Measurements from ENCODE around the gene PPM1M.

The PPM1M gene

DNA sequence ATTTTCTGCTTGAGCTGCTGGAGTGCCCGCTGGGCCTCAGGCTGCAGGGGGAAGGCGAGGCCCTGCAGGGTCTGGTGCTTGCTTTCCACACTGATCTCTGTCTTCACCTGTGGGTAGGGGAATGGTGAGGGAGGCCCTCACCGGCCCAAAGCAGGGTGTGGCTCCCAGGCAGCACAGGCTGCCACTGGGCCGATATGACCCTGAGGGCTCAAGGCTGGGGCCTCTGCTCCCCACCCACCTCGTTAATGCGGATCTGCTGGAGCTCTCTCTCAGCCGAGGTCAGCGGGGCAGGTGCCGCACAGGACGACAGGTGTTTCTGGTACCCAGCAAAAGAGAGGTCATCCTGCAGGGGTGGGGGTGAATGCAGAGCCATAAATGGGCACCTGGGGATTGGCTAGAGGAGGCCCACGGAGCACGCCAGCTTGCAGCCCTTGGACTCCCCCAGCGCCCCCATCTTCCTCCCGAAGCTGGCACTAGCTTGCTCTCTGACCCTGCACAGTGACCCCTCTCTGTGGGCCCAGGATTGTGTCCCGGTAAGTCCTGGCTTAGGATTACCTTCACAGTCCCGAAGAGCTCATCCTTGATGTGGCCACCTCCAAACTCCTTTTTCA is 14.6 kb upstream of the PPM1M start:
- no peak for DNase-seq (ENCODE audit: low spot score)

DNA sequence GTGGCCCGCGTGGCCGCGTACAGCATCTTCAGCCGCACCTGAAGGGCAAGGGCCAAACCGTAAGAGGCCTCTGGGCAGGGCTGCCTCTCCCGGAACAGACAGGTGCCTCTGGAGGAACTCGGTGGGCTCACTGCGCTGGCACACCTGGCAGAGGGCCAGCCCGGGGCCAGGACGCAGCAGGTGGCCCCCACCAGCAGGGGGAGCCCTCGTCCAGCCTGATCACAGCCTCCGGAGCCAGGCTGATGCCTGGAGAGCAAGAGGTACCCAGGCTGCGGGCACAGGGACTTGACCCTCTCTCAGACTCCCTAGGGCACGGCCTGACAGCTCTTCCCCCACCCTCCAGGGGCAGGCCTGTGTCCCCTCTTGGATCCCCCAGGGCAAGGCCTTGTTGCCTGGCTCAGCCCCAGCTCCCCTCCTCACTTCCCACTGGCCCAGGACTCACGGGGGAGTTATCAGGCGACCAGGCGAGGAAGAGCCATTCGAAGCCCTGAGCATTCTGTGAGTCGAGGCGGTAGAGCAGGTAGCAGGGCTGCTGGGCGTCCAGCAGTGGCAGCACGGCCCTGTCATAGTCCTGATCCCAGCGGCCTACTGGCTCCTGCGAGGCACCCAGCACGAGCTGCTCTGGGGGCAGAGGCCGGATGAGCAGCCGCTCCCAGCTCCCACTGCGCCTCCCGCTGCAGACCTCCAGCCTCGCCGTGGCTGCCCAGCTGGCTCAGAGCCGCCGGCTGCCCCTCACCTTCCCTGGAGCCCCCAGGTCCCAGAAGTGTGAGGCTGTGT is 13.9 kb upstream of the PPM1M start:
- DNase-seq (ENCODE audit: low spot score) = peak; percentile 85

DNA sequence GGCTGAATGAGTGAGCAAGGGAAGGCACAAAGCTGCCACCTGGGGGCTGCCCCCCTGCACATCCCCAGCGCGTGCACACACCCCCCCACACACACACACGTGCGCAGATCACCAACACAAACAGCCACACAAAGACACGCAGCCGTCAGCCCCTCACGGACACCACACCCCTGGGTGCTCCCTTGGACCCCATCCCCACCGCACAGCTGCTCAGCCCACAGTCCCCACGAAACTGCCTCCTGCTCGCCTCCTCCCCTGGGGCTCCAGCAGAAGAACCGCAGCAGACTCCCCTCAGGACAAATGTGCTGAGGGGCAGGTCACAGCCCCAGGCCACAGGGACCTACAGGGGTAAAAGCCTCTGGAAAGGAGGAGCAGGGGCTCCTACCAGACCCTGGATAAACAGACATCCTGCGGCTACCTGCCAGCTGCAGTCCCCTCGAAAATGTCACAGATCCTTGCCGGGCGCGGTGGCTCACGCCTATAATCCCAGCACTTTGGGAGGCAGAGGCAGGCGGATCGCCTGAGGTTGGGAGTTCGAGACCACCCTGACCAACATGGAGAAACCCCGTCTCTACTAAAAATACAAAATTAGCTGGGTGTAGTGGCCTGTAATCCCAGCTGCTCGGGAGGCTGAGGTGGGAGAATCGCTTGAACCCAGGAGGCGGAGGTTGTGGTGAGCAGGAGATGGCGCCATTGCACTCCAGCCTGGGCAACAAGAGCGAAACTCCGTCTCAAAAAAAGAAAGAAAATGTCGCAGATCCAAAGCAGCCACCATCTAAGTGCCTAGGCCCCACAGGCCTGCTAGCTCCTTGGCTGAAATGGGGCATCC is 13.1 kb upstream of the PPM1M start:
- DNase-seq (ENCODE audit: low spot score) = no peak

DNA sequence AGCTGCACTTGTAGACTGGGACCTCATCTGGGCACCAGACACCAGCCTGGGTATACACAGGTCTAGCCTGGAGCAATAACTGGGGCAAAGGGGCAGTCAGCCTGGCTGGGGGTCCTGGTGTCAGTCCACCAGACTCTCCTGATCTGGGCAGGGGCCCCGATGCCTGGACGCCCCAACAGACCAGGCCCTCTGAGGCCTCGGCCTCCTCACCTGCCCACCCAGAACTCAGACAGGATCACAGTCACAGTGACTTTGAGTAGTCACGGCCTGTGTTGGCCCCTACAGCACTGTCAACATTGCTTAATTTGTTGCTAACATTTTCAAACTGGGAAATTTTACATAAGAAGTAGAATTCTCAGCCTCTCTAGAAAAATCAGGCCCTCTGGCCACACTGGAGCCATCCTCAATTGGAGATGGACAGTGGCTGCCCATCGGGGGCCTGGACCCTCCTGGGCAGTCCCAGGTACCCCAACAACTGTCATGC is 12.4 kb upstream of the PPM1M start:
- DNase-seq (ENCODE audit: low spot score) = no peak

DNA sequence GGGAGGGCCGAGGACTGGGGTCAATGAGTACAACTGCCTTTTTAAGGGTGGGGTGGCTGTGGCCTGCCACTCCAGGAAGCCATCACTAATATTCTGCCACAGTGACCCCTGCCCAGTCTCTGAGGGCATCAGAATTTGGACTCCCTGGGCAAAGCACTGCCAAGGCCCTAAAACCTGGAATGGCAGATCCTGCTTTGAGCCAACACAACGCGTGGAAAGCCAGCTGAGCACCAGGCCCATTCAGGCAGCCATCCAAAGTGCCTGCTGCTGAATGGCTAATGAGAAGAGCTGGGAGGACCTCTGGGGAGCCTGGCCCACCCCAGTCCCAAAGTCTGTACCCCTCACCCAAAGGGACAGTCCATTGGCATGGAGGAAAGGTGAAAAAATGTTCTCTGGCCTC is 11.6 kb upstream of the PPM1M start:
- no peak for DNase-seq (ENCODE audit: low spot score)

DNA sequence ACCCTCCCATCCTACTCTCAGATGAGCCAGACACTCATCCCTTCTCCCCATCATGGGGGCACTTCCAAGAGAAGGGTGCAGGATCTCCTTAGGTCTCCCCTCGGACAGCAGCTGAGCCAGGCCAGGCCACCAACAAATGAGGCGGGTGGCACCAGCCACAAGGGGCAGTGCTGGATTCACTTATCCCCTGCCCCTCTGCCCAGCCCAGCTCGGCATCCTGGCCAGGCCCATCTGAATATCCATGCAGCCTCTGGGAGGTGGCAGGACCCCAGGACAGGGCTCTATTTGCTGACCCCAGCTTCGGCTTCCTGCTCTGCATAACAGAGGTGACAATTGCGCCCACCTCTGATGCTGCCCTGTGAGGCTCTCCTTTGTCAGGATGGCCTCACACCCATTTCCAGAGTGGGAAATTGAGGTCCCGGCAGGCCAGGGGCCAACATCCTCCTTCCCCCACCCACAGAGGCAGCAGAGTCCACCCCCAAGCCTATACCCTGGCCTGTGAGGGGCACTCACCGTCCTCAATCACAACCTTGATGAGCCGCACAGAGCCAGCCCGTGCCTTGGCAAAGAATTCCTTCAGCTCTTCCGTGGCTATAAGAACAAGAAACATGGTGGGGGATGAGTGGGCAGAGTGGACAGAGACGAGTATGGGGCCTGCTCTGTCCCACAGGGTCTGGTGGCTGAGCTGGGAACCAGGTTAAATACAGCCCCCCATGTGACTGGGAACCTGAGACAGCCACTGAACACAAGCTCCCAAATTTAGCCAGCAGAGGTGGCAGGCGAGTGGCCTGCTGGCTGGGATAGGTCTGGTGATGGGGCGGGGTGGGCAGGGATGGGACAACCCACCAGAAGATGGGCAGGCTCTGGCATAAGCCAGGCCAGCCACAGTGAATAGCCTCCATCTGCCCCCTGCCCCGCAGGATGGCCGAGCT is 10.8 kb upstream of the PPM1M start:
- no peak for DNase-seq (ENCODE audit: low spot score)

DNA sequence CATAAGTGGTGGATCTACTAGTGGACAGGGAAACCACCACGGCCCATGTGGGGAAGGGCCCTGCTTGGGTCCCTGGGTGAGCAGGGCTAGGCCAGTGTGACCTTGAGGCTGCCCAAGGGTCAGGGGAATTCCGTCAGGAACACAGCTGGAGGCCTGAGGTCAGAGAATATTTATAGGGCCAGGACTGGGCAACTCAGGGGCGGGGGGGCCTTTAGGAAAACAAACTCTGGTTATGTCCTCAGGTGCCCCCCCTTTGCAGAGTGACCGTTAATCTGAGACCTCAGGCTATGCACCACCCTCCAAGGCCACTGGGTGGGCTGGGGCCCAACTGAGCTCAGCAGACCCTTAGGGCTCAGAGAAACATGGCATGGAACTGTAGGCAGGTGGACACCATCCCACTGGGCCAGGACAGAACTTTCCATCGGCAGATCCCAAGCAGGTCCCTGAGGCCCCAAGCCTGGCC is 9.1 kb upstream of the PPM1M start:
- no peak for DNase-seq (ENCODE audit: low spot score)

DNA sequence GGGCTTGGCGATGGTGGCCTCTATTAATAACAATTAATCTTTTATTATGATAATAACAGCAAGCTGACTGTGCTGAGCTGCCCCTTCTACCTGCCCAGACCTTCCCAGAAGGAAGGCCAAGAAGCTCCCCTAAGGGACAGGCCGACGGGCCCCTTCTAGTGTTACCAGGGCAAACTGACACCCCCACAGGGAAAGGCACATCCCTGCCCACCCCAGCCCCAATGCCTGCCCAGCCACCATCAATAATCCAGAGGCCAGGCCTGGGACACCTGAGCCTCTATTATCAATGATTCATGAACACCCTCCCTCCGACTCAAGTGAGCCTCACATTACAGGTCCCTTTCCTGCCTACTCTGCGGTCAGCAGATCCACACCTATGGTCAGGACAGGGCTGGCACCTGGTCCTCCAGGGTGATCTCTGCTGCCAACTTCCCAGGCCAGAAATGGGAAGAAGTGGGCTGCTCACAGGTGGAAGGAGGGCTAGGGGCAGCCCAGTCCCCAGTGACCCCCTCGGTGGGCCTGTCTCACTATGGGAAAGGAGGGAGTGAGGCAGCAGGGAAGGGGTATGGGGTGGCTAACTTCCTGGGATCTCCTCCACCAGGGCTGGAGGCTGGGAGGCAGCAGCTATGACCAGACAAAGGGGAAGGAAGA is 8.4 kb upstream of the PPM1M start:
- no peak for DNase-seq (ENCODE audit: low spot score)

DNA sequence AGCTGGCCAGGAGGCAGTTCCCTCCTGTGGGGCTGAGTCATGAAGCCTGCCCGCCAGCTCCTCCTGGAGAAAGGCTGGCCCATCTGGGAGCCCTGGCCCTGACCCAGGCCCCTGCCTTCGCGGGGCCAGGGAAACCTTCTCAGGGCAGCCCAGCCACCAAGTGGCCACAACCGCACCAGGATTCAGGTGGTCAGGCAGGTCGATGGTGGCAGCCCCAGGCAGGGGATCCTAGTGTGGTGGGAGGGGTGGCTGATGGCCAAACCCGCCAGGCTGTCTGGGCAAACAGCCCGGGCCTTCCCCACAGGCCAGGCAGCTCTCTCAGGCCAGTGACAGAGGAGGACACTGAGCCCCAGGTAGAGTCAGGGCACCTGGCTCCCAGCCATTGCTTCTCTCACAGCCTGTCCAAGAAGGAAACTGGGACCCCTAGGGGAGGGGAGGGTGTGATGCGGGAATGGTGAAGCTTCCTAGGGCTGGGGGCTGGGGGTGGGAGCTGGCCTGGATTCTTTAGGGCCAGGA is 7.8 kb upstream of the PPM1M start:
- no peak for DNase-seq (ENCODE audit: low spot score)

DNA sequence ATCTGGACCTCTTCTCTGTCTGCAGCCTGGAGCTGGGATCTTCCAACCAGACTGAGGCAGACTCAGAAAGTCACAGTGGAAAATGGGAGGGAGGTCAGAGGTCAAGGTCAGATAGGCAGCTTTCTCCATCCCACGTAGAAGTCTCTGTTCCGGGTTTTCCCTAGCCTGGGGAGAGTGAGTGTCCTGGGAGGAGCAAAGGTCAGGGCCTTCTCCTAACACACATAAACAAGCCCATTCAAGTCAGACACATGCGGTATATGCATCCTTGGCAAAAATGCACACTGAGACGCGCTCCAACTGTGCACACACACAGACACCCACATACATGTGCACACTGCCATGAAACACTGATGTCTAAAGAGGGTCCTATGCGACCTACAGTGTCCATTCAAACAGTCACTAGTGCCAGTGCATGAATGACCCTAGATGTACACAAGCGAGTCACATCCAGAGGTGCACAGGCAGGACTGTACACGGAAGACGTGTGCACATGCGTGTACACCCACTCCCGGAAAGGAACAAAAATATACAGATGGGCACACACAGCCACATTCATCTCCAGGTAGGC is 7.3 kb upstream of the PPM1M start:
- DNase-seq (ENCODE audit: low spot score) = peak; percentile 75

DNA sequence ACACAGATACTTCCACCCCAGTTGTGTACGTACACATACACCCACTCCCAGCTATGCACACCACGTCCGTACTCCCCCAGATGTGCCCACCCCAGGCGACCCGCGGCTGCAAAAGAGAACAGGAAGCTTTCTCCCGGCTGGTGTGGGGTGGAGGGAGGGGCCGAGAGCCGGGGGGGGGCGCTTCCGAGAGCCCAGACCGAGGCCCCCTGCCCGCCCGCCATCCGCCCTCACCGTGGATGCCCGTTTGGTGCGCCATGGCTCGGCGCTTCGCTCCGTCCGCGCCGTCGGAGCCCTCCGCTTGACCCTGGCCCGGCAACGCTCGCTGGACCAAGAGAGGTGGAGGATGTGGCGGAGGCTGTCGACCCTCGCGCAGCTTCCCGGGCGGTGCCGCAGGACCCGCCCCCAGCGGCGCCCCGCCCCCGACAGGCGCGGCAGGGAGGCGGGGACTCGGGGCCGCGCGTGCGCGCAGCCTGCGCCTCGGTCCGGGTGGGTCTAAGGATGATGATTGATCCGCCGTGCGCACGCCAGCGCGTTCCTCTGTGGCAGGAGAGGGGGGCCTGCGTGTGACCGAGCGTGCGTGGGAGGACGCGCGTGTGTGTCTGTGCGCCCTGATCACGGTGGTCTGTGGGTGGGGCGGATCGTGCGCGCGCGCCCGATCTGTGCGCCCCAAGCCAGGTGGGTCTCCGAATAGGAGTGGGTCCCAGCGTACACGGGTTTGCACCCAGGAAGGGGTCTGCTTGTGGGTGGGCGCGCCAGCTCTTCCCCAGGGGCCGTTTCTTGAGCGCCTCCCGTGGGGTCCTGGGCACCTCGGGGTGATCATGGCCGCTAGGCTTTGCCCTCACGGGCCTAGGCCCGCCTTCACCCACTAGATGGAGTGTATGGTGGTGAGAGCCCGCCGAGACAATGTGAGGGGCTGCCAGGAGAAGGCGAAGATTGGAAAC is 6.5 kb upstream of the PPM1M start, which contains the start of gene TWF2:
TSS of gene TWF2 (minus strand) at position 398 of the 941 bp plus-strand sequence. CDS start at position 256, 142 bp downstream.
- peak; percentile 99 for DNase-seq (ENCODE audit: low spot score)

DNA sequence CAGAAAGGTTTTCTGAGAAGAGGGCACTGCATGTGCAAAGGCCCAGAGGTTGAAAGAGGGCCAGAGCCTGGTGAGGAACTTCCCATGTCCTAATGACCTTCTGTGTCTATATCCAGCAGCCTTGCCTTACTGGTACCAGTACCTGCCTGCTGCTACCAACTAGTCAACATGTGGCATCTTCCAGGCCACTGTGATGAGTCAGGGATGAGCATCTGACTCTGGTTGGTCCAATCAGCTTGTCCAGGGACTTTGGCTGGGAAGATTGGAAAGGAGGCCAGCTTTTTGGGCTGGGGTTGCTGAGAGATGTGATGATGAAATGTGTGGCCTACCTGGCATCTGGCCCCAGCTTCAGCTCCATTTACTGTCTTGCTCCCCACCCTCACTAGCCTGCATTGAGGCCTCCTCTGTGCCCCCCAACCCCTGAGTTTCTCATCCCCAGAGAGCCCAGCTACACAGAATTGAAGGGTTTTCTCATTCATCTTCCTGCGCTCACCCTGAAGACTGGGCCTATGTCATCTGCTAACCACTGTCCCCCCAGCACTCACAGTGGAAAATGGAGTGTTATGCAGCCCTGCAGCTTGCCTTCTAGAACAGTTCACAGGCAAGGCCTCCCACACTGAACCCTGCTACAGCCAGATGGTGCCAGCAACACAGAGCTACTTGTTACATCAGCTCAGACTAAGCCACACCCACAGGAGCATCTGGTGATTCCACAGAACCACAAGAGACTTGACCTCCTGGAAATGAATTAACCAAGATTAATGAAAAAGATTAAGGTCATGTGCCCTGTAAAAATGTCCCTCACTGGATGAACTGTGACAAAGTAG is 5.3 kb upstream of the PPM1M start:
- peak; percentile 67 for DNase-seq (ENCODE audit: low spot score)

DNA sequence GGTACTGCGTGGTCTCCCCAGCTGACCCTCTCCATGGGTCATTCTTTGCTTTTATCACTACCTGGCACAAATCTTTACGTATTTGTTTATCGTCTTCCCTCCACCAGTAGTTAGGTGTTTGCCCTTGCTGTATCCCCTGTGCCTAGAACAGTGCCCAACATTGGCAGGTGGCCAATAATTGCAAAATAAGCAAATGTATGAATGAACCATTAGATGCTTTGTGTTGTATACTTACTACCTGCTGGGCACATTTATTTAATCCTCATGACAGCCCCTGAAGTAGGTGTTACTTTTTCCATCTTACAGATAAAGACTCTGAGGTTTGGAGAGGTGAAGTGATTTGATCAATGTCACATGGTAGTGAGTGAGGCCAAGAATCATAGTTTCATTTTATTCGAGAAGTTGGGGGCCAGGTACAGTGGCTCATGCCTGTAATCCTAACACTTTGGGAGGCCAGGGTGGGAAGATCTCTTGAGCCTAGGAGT is 4.6 kb upstream of the PPM1M start:
- no peak for DNase-seq (ENCODE audit: low spot score)

DNA sequence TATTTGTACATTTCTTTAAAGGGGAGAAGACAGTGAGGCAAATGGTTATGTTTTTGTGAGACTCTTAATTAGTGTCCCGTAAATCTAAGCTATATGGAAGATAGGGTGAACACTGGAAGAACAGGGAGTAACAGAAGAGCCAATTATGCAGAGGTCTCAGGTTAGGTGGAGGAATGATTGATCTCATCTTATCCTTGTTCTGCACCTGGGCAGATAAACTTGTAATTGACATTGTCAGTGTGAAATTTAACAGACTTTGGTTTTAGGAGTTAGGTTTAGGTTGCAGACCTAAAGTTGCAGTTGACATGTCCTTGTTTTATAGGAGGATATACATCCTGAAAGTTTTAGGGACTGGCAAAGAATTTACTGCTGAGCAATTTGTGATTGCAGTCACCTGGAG is 3.5 kb upstream of the PPM1M start:
- DNase-seq (ENCODE audit: low spot score) = peak; percentile 2

DNA sequence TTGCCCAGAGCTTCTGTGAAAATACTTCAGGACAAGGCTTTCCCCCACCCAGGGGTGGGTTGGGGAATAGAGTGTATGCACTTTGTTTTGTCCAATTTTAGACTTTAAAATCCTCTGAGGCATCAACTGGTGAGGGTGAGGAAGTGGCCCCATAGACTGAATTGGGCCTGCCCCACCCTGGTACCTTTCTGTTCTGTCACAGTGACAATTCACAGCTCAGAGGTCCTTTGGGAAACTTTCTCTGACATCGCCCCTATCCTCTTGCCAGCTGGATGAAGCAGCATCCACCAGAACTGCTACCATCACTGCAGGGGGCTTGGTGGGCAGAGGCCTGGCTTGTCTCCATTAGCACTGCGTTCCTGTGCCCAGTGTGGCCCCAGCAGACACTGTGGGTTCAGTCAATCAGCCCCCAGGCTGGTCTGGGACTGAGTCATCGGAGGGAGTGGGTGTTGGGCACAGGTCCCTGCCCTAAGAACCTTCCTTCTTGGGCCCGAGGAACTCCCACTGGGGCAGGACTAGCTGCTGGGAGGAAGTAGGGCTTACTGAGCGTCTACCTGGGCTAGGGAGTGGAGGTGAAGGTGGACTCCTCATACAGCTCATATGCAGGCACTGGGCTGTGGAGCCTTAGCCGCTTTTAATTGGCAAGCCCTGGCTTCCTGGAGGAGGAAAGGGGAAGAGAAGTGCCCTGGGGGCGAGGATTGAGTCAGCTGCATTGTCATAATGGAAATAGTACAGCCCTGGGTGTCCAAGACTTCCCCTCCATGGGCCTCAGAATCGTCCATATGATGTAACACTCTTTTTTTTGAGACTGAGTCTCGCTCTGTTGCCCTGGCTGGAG is 1.5 kb upstream of the PPM1M start:
- no peak for DNase-seq (ENCODE audit: low spot score)

DNA sequence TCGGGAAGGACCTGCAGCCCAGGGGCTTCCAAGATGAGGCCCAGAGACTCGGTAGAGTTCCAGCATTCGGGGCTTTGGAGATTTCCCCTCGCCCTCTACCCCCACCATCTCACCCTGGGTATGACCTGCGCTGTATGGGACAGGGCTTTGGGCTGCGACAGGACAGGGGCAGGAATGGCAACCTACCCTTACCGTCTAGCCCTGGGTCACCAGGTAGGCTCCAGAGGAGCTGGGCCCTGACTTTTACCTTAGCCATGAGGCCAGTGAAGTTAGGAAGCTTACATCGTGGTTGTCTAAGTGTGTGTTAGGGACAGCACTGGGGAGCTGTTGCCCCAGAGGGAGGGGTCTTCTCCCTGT is 683 bp downstream of the PPM1M start:
- DNase-seq (ENCODE audit: low spot score) = no peak

DNA sequence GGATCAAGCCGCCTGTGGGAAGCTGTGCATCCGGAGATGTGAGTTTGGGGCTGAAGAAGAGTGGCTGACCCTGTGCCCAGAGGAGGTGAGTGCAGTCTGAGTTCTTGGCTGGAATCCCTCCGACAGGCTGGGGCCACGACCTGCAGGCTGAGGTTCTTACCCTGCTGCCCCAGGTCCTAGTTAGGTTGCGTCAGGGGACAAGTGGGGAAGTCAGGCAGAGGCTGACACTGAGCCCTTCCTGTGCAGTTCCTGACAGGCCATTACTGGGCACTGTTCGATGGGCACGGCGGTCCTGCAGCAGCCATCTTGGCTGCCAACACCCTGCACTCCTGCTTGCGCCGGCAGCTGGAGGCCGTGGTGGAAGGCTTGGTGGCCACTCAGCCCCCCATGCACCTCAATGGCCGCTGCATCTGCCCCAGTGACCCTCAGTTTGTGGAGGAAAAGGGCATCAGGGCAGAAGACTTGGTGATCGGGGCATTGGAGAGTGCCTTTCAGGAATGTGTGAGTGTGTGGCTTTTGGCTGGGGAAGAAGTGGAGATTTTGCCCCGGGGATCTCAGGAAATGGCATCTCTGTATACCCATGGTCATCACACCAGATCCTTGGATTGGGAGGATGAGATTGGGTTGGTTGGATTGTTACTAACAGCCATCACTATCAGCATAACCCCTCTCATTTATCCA is 1.3 kb downstream of the PPM1M start:
- no peak for DNase-seq (ENCODE audit: low spot score)

All from HuH-7 (cell line).